ENCODE data around the gene GEMIN7. TPM values are rescaled to one million over a fixed set of nuclear protein-coding genes. Genes with fewer than 3 reads are reported as not detected.

GEMIN7 gene
- total RNA-seq, 2 experiments from 2014 or later = 35.4 to 35.5 TPM

Other genes with a start within 250 kb of the GEMIN7 start
- under 1 TPM; 0.80 to 0.93 TPM for gene NECTIN2, start 233.0 kb upstream of the GEMIN7 start, total RNA-seq
- gene TOMM40, start 188.0 kb upstream of the GEMIN7 start, total RNA-seq = 100 to 1,000 TPM; 120 to 132 TPM
- gene APOE, start 173.5 kb upstream of the GEMIN7 start, total RNA-seq = under 1 TPM; 0.55 to 0.70 TPM
- 1 to 10 TPM; 2.8 to 2.9 TPM for gene APOC1, start 164.7 kb upstream of the GEMIN7 start, total RNA-seq
- not detected for gene APOC4, start 137.0 kb upstream of the GEMIN7 start, total RNA-seq
- not detected for gene APOC2, start 133.2 kb upstream of the GEMIN7 start, total RNA-seq
- gene CLPTM1, start 123.9 kb upstream of the GEMIN7 start, total RNA-seq = 10 to 100 TPM; 41.6 to 44.1 TPM
- 10 to 100 TPM; 43.8 to 51.2 TPM for gene RELB, start 77.8 kb upstream of the GEMIN7 start, total RNA-seq
- gene CLASRP, start 40.2 kb upstream of the GEMIN7 start, total RNA-seq = 100 to 1,000 TPM; 101 to 103 TPM
- 1 to 10 TPM; 3.1 to 4.8 TPM for gene ZNF296, start 2.8 kb upstream of the GEMIN7 start, total RNA-seq
- 10 to 100 TPM; 12.5 to 14.1 TPM for gene PPP1R37, start 13.9 kb downstream of the GEMIN7 start, total RNA-seq
- gene NKPD1, start 81.7 kb downstream of the GEMIN7 start, total RNA-seq = under 1 TPM; 0.09 to 0.11 TPM
- gene TRAPPC6A, start 99.0 kb downstream of the GEMIN7 start, total RNA-seq = 10 to 100 TPM; 18.3 to 25.1 TPM
- 10 to 100 TPM; 10.7 to 11.2 TPM for gene BLOC1S3, start 99.5 kb downstream of the GEMIN7 start, total RNA-seq
- gene EXOC3L2, start 166.1 kb downstream of the GEMIN7 start, total RNA-seq = not detected
- 10 to 100 TPM; 19.1 to 19.6 TPM for gene MARK4, start 172.0 kb downstream of the GEMIN7 start, total RNA-seq
- not detected for gene CKM, start 243.6 kb downstream of the GEMIN7 start, total RNA-seq